EL (cell line): ENCODE measurements around the gene PHLPP2.
A peak's percentile ranks its signal among the peaks of the same experiment; 100 is the strongest.

Experiments used
- DNase-seq: peaks from one replicate; pipeline ENCODE4 v3.0.0-alpha.2; 2016

PHLPP2 gene

GRCh38 chr16:71670537-71670936 is 54.0 kb downstream of the PHLPP2 start:
- no peak for DNase-seq

GRCh38 chr16:71669926-71670536 is 54.5 kb downstream of the PHLPP2 start:
- DNase-seq: no peak

- no peak for DNase-seq
Observed at GRCh38 chr16:71666928-71667707, 57.4 kb downstream of the PHLPP2 start.

GRCh38 chr16:71666264-71666663 is 58.2 kb downstream of the PHLPP2 start:
- DNase-seq: no peak

GRCh38 chr16:71659471-71659870 is 65.0 kb downstream of the PHLPP2 start:
- no peak for DNase-seq

- DNase-seq: no peak
Observed at GRCh38 chr16:71658771-71659170, 65.7 kb downstream of the PHLPP2 start.

- no peak for DNase-seq
Observed at GRCh38 chr16:71649704-71650103, 74.8 kb downstream of the PHLPP2 start.

- no peak for DNase-seq
Observed at GRCh38 chr16:71648921-71649320, 75.6 kb downstream of the PHLPP2 start.

- no peak for DNase-seq
Observed at GRCh38 chr16:71648162-71648561, 76.3 kb downstream of the PHLPP2 start.

GRCh38 chr16:71647391-71647790 is 77.1 kb downstream of the PHLPP2 start:
- DNase-seq: no peak

GRCh38 chr16:71645450-71645849 is 79.1 kb downstream of the PHLPP2 start:
- DNase-seq: peak; percentile 33

GRCh38 chr16:71637398-71637797 is 87.1 kb downstream of the PHLPP2 start:
- DNase-seq: no peak

GRCh38 chr16:71635632-71636031 is 88.9 kb downstream of the PHLPP2 start:
- DNase-seq: no peak

GRCh38 chr16:71631776-71632175 is 92.7 kb downstream of the PHLPP2 start:
- DNase-seq: no peak

GRCh38 chr16:71630808-71631207 is 93.7 kb downstream of the PHLPP2 start:
- DNase-seq: no peak

- DNase-seq: no peak
Observed at GRCh38 chr16:71629278-71630016, 95.1 kb downstream of the PHLPP2 start.

GRCh38 chr16:71628810-71629209 is 95.7 kb downstream of the PHLPP2 start:
- DNase-seq: peak; percentile 13

- no peak for DNase-seq
Observed at GRCh38 chr16:71627731-71628181, 96.7 kb downstream of the PHLPP2 start.

- no peak for DNase-seq
Observed at GRCh38 chr16:71626858-71627213, 97.7 kb downstream of the PHLPP2 start.

GRCh38 chr16:71626018-71626857 is 98.3 kb downstream of the PHLPP2 start, which contains the start of gene MARVELD3:
Gene MARVELD3, plus strand, starts transcription at chr16:71626184. Its CDS starts 46 bp downstream, at chr16:71626230.
- DNase-seq: no peak

GRCh38 chr16:71625113-71625850 is 99.2 kb downstream of the PHLPP2 start:
- DNase-seq: no peak

- DNase-seq: no peak
Observed at GRCh38 chr16:71623597-71623996, 100.9 kb downstream of the PHLPP2 start.
